Hepatocyte (in vitro differentiated cells): Measurements from ENCODE around the gene NTPCR.

Experiments
- EZH2phosphoT487 ChIP-seq: fragments of 200-600 bp; sonication (generic); IDR thresholded peaks from one replicate; pipeline ENCODE4 v1.6.1; 2018; ENCODE audit warnings: antibody characterized with exemption, mild to moderate bottlenecking, low read depth, moderate library complexity; ENCODE audit not compliant: unreplicated experiment, severe bottlenecking
- TF ChIP-seq, protein P1 (sequence below): fragments of 200-600 bp; sonication (generic); IDR thresholded peaks from 2 replicates; pipeline ENCODE4 v1.5.1; 2016; ENCODE audit warnings: antibody characterized with exemption, mild to moderate bottlenecking; ENCODE audit not compliant: poor library complexity

DNA sequence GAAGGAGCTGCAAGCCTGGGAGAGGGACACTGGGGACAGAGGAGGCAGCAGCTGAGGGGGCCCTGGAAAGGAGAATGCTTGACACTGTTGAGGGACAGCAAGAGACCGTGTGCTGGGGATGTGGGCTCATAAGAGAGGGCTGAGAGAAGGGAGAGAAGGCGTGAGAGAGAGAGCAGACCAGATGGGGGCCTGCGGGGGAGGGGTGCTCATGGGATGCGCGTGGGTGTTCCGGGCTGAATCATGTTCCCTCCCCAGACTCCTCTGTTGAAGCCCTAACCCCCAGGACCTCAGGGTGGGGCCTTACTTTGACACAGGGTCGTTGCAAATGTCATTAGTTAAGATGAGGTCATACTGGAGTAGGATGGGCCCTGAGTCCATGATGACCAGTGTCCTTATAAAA, 40.8 kb downstream of the NTPCR start:
- TF ChIP-seq, protein P1, sequence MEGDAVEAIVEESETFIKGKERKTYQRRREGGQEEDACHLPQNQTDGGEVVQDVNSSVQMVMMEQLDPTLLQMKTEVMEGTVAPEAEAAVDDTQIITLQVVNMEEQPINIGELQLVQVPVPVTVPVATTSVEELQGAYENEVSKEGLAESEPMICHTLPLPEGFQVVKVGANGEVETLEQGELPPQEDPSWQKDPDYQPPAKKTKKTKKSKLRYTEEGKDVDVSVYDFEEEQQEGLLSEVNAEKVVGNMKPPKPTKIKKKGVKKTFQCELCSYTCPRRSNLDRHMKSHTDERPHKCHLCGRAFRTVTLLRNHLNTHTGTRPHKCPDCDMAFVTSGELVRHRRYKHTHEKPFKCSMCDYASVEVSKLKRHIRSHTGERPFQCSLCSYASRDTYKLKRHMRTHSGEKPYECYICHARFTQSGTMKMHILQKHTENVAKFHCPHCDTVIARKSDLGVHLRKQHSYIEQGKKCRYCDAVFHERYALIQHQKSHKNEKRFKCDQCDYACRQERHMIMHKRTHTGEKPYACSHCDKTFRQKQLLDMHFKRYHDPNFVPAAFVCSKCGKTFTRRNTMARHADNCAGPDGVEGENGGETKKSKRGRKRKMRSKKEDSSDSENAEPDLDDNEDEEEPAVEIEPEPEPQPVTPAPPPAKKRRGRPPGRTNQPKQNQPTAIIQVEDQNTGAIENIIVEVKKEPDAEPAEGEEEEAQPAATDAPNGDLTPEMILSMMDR = no peak
- TF ChIP-seq EZH2phosphoT487 = no peak
